Rectal smooth muscle tissue (tissue), 1 donor: ENCODE measurements around the gene TSGA10IP.

ENCODE experiments used
- H3K27ac ChIP-seq: one replicate; pipeline ENCODE4 v1.7.0; 2013; ENCODE audit warnings: low read depth, low read length, inconsistent platforms
- H3K27me3 ChIP-seq: one replicate; pipeline ENCODE4 v1.7.0; 2013; ENCODE audit warnings: low read length; ENCODE audit not compliant: control insufficient read depth, insufficient read depth
- H3K36me3 ChIP-seq: one replicate; pipeline ENCODE4 v1.7.0; 2013; ENCODE audit warnings: low read length; ENCODE audit not compliant: control insufficient read depth, insufficient read depth
- H3K4me1 ChIP-seq: one replicate; pipeline ENCODE4 v1.7.0; 2013; ENCODE audit warnings: low read length; ENCODE audit not compliant: control insufficient read depth, insufficient read depth
- H3K4me3 ChIP-seq: one replicate; pipeline ENCODE4 v1.7.0; 2013; ENCODE audit warnings: low read length
- H3K9ac ChIP-seq: one replicate; pipeline ENCODE4 v1.7.0; 2013; ENCODE audit warnings: low read length

The TSGA10IP gene

GRCh38 chr11:65907878-65908277, 37.4 kb upstream of the TSGA10IP start:
- Histone ChIP-seq H3K4me1 (peaks cover 5% of the 10 kb centered on the region), H3K27me3 (no peaks in the 10 kb centered on the region), H3K9ac (no peak overlapping the region), H3K27ac (no peak overlapping the region), H3K36me3 (no peaks in the 10 kb centered on the region), H3K4me3 (no peak overlapping the region)

GRCh38 chr11:65911682-65912568, 33.4 kb upstream of the TSGA10IP start:
- H3K4me1 ChIP-seq: peaks cover 21% of the 10 kb centered on the region
- no peaks in the 10 kb centered on the region for H3K36me3 ChIP-seq
- H3K4me3 ChIP-seq: no peak overlapping the region
- H3K27me3 ChIP-seq: no peaks in the 10 kb centered on the region
- no peak overlapping the region for H3K27ac ChIP-seq
- no peak overlapping the region for H3K9ac ChIP-seq

- Histone ChIP-seq H3K4me1 (peaks cover 31% of the 10 kb centered on the region), H3K27me3 (no peaks in the 10 kb centered on the region), H3K27ac (no peak overlapping the region), H3K4me3 (no peak overlapping the region), H3K9ac (no peak overlapping the region), H3K36me3 (no peaks in the 10 kb centered on the region)
Observed at GRCh38 chr11:65912845-65913244, 32.4 kb upstream of the TSGA10IP start.

- Histone ChIP-seq H3K27me3 (no peaks in the 10 kb centered on the region), H3K27ac (peak overlapping the region; percentile 88), H3K4me1 (peaks cover 34% of the 10 kb centered on the region), H3K4me3 (no peak overlapping the region), H3K36me3 (no peaks in the 10 kb centered on the region), H3K9ac (no peak overlapping the region)
Observed at GRCh38 chr11:65915101-65915820, 30.0 kb upstream of the TSGA10IP start.

- no peaks in the 10 kb centered on the region for H3K27me3 ChIP-seq
- peak overlapping the region; percentile 14 for H3K4me3 ChIP-seq
- H3K9ac ChIP-seq: no peak overlapping the region
- H3K36me3 ChIP-seq: peaks cover 3% of the 10 kb centered on the region
- peak overlapping the region; percentile 88 for H3K27ac ChIP-seq
- H3K4me1 ChIP-seq: peaks cover 39% of the 10 kb centered on the region
Observed at GRCh38 chr11:65915821-65916251, 29.4 kb upstream of the TSGA10IP start.

GRCh38 chr11:65916391-65916790, 28.9 kb upstream of the TSGA10IP start:
- peaks cover 4% of the 10 kb centered on the region for H3K36me3 ChIP-seq
- H3K4me1 ChIP-seq: peaks cover 39% of the 10 kb centered on the region
- no peaks in the 10 kb centered on the region for H3K27me3 ChIP-seq
- peak overlapping the region; percentile 88 for H3K27ac ChIP-seq
- H3K9ac ChIP-seq: no peak overlapping the region
- no peak overlapping the region for H3K4me3 ChIP-seq

- peaks cover 4% of the 10 kb centered on the region for H3K36me3 ChIP-seq
- no peak overlapping the region for H3K9ac ChIP-seq
Observed at GRCh38 chr11:65917077-65917433, 28.2 kb upstream of the TSGA10IP start.

GRCh38 chr11:65917434-65918210, 27.7 kb upstream of the TSGA10IP start:
- Histone ChIP-seq H3K27me3 (no peaks in the 10 kb centered on the region), H3K27ac (peak overlapping the region; percentile 94), H3K4me1 (peaks cover 33% of the 10 kb centered on the region), H3K4me3 (peak overlapping the region; percentile 97), H3K36me3 (peaks cover 7% of the 10 kb centered on the region), H3K9ac (peak overlapping the region; percentile 70)

More at GRCh38 chr11:65917077-65917433, 28.2 kb upstream of the TSGA10IP start:
- Histone ChIP-seq H3K4me1 (peaks cover 34% of the 10 kb centered on the region), H3K4me3 (peak overlapping the region; percentile 97), H3K27me3 (no peaks in the 10 kb centered on the region), H3K27ac (peak overlapping the region; percentile 88)

GRCh38 chr11:65918211-65919140, 26.8 kb upstream of the TSGA10IP start, which contains the start of gene C11orf68:
Gene C11orf68, minus strand, starts transcription at chr11:65919062. Its CDS starts 31 bp downstream, at chr11:65919031.
- H3K36me3 ChIP-seq: peaks cover 9% of the 10 kb centered on the region
- peaks cover 33% of the 10 kb centered on the region for H3K4me1 ChIP-seq
- H3K27ac ChIP-seq: peak within 1 kb of the TSS; percentile 94
- peak within 1 kb of the TSS; percentile 97 for H3K4me3 ChIP-seq
- H3K9ac ChIP-seq: peak within 1 kb of the TSS; percentile 70
- H3K27me3 ChIP-seq: no peaks in the 10 kb centered on the region

- Histone ChIP-seq H3K27ac (peak within 1 kb of the TSS; percentile 94), H3K4me1 (peaks cover 33% of the 10 kb centered on the region), H3K4me3 (peak within 1 kb of the TSS; percentile 97), H3K9ac (peak within 1 kb of the TSS; percentile 70), H3K36me3 (peaks cover 9% of the 10 kb centered on the region), H3K27me3 (no peaks in the 10 kb centered on the region)
Observed at GRCh38 chr11:65919141-65919572, 26.1 kb upstream of the TSGA10IP start, which contains the start of gene DRAP1. Gene DRAP1, plus strand, starts transcription at chr11:65919426. Its CDS starts 76 bp downstream, at chr11:65919502.
